ENCODE data around the gene EML6.

Gene EML6

DNA sequence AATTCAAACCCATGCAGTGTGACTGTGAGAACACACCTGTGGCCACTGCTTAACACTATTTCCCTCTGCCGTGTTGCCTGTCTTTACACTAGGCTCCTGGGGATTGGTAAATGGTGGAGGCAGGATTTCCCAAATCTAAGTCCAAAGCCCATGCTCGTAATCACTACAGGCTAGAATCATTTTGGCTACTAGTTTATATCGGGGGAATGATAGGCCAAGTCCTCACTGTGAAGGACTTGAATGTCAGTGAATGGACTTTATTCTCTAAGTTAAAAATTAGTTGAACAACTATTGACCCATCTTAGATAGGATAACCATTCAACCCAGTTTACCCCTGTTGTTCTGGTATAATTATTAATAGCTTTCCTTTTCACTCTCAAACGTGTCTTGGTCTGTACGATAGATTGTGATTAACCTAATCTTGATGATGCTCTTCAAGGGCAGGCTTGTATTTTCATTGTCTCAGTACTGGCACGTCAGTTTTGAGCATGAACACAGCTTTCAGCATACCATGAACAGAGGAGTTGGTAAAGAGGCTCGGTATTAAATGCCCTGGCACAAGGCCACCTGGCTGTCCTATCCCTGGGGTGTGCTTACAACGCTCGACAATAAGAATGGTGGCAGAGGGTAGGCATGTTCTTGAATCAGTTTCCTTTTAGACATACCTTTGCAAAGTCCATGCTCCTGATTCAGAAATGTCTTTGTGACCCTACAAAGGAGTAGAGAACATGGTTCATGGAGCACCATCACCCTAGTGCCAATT lies 177.9 kb downstream of the EML6 start:
- TF ChIP-seq Cebpa-rat (IDR thresholded peaks at IDR 0.05), result no peak
- Histone ChIP-seq H3K27ac (no peak overlapping the region), H4K20me1 (no peaks in the 10 kb centered on the region)

DNA sequence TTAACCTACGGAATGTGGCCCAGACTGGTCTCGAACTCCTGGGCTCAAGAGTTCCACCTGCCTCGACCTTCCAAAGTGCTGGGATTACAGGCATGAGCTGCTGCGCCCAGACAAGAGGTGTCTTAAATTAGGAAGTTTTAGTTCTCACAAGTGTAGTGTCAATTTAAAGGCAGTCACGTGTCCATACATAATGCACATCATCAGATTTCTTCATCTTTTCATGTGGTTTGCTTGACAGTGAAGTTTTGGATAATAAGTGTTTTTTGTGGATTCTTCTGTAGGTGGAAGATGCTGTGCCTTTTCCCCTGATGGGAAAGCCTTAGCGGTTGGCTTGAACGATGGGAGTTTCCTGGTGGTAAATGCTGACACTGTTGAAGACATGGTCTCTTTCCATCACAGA lies 179.3 kb downstream of the EML6 start:
- H3K27me3 ChIP-seq, result no peaks in the 10 kb centered on the region
- H3K9me3 ChIP-seq, result no peaks in the 10 kb centered on the region
- H3K4me2 ChIP-seq, result no peak overlapping the region
- no peak overlapping the region for H3K27ac ChIP-seq
- H4K20me1 ChIP-seq, result no peaks in the 10 kb centered on the region
- no peaks in the 10 kb centered on the region for H3K36me3 ChIP-seq
- no peak for TF ChIP-seq Cebpa-rat (IDR thresholded peaks at IDR 0.05)
- no peak overlapping the region for H3K4me3 ChIP-seq
- no peaks in the 10 kb centered on the region for H3K4me1 ChIP-seq
- H3K9ac ChIP-seq, result no peak overlapping the region

More for the DNA sequence above, 177.9 kb downstream of the EML6 start:
- H3K4me3 ChIP-seq, result no peak overlapping the region
- H3K36me3 ChIP-seq, result no peaks in the 10 kb centered on the region
- H3K4me2 ChIP-seq, result no peak overlapping the region
- H3K9ac ChIP-seq, result no peak overlapping the region
- no peaks in the 10 kb centered on the region for H3K27me3 ChIP-seq
- no peaks in the 10 kb centered on the region for H3K9me3 ChIP-seq
- H3K4me1 ChIP-seq, result no peaks in the 10 kb centered on the region

DNA sequence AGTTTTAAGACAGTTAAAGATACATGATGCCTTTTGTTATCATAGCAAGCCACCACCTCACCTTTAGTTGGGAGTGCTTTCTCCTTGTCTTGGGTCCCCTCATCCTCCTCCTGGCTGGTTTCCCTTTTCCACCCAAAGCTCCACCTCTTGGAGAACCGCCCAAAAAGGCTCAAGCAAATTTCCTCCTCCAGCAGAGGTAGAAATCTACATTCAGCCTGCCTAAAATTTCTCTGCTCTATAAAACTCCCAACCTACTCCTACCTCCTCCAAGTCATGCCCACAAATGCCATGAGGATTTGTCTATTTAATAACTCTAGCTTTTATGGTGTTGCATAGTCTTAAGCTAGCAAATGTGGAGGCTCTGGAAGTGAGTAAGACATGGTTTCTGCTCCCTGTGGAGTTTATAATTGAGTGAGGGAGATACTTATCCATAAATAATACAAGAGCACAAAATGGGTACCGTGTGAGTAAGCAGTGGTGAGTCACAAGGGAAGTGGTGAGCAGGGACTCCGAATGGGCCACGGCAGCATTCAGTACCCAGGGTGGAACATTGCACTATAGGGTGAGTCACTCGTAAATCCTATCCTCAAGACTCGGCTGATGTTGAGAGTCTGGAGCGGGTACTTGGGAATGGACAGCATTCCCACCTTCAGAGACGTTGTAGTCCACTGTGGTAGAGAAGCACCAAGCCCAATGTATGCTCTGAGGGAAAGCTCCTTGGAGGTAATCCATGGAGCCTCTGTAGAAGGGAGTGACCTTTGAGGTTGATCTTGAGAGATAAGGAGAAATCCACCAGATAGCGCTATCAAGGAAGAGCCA lies 180.5 kb downstream of the EML6 start:
- H3K4me1 ChIP-seq, result no peaks in the 10 kb centered on the region
- no peak overlapping the region for H3K27ac ChIP-seq
- H3K27me3 ChIP-seq, result no peaks in the 10 kb centered on the region
- H4K20me1 ChIP-seq, result no peaks in the 10 kb centered on the region
- H3K9ac ChIP-seq, result no peak overlapping the region
- H3K9me3 ChIP-seq, result no peaks in the 10 kb centered on the region
- no peaks in the 10 kb centered on the region for H3K36me3 ChIP-seq
- TF ChIP-seq Cebpa-rat (IDR thresholded peaks at IDR 0.05), result no peak
- H3K4me2 ChIP-seq, result no peak overlapping the region
- H3K4me3 ChIP-seq, result no peak overlapping the region

DNA sequence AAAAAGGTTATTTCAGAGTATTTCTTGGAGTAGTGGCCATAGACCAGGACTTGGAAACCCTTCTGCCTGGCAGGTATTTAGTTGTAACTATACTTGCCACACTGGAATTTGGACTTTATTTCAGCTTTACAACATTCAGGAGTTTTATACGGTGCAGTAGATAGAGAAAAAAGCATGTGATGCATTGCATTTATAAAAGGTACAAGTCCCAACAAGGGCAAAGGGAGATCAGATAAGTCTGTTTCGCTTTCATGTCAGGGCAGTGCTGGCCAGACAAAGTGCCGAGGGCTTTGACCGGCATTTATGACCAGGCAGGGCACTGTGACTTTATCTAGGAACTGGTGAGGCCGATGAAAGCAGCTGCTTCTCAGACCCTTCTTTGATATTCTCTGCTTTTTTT lies 181.4 kb downstream of the EML6 start:
- H3K27me3 ChIP-seq, result no peaks in the 10 kb centered on the region
- H3K36me3 ChIP-seq, result no peaks in the 10 kb centered on the region
- no peaks in the 10 kb centered on the region for H4K20me1 ChIP-seq
- H3K9me3 ChIP-seq, result no peaks in the 10 kb centered on the region
- H3K9ac ChIP-seq, result no peak overlapping the region
- H3K4me2 ChIP-seq, result no peak overlapping the region
- H3K4me3 ChIP-seq, result no peak overlapping the region
- no peak for TF ChIP-seq Cebpa-rat (IDR thresholded peaks at IDR 0.05)
- H3K4me1 ChIP-seq, result no peaks in the 10 kb centered on the region
- H3K27ac ChIP-seq, result no peak overlapping the region

DNA sequence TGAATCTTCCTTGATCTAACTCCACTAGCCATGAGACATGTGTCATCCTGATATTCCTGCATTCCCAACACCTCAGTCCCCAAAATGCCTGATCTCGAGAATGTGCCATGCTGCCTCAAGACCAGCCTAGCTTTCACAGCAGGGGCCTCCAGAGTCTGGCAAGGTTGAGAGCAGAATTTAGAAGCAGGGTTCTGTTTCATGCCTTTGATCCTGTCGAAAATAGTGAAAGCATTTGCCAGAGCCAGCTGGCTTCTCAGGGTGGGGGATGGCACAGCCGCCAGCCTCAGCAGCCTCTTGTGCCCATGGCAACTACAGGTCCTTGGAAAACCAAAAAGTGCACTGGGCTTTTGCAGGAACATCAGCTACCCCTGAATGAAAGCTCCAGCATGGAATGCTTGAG lies 183.3 kb downstream of the EML6 start:
- H3K27ac ChIP-seq, result no peak overlapping the region
- H3K36me3 ChIP-seq, result no peaks in the 10 kb centered on the region
- H3K9ac ChIP-seq, result no peak overlapping the region
- no peaks in the 10 kb centered on the region for H4K20me1 ChIP-seq
- H3K9me3 ChIP-seq, result no peaks in the 10 kb centered on the region
- no peak overlapping the region for H3K4me2 ChIP-seq
- H3K27me3 ChIP-seq, result no peaks in the 10 kb centered on the region
- no peaks in the 10 kb centered on the region for H3K4me1 ChIP-seq
- TF ChIP-seq Cebpa-rat (IDR thresholded peaks at IDR 0.05), result no peak
- no peak overlapping the region for H3K4me3 ChIP-seq

DNA sequence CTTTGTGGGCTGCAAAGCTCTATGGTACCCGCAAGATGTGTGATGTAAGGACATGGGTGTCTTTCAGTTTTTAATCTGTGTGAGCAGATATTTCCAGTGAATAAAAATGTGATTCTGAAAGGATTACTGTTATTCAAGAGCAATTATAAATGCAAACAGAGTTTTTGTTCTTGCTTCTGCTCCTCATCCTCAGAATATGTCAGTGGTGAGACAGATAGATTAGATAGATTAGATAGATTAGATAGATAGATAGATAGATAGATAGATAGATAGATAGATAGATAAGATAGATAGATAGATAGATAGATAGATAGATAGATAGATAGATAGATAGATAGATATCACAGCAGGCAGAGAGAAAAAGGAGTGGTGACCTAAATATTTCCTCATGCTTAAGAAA lies 184.2 kb downstream of the EML6 start:
- no peaks in the 10 kb centered on the region for H3K9me3 ChIP-seq
- H4K20me1 ChIP-seq, result no peaks in the 10 kb centered on the region
- no peak for TF ChIP-seq Cebpa-rat (IDR thresholded peaks at IDR 0.05)
- H3K4me3 ChIP-seq, result no peak overlapping the region
- H3K4me1 ChIP-seq, result no peaks in the 10 kb centered on the region
- H3K36me3 ChIP-seq, result no peaks in the 10 kb centered on the region
- H3K27me3 ChIP-seq, result no peaks in the 10 kb centered on the region
- no peak overlapping the region for H3K27ac ChIP-seq
- no peak overlapping the region for H3K4me2 ChIP-seq
- H3K9ac ChIP-seq, result no peak overlapping the region

DNA sequence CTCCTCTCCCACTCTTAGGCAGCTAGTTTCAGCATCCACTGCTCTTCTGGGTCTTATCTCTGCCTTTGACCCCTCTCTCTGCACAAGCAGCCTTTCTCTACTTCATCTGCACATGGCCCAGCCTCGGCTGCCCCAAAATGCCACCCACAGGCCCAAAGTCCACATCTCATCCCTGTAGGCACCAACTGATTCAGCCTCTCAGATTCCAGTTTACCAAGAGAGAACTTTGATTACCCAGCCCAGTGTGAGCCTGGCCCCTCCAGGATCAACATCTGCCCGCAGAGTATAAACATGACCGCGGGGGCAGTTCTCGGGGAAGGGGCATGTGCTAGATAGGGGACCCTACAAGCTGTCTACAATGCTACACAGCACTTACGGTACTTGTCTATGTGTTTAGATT lies 185.1 kb downstream of the EML6 start:
- no peaks in the 10 kb centered on the region for H3K27me3 ChIP-seq
- H3K4me2 ChIP-seq, result no peak overlapping the region
- H3K9me3 ChIP-seq, result no peaks in the 10 kb centered on the region
- no peaks in the 10 kb centered on the region for H3K36me3 ChIP-seq
- TF ChIP-seq Cebpa-rat (IDR thresholded peaks at IDR 0.05), result no peak
- no peak overlapping the region for H3K4me3 ChIP-seq
- H3K9ac ChIP-seq, result no peak overlapping the region
- no peaks in the 10 kb centered on the region for H3K4me1 ChIP-seq
- H3K27ac ChIP-seq, result no peak overlapping the region
- H4K20me1 ChIP-seq, result no peaks in the 10 kb centered on the region

DNA sequence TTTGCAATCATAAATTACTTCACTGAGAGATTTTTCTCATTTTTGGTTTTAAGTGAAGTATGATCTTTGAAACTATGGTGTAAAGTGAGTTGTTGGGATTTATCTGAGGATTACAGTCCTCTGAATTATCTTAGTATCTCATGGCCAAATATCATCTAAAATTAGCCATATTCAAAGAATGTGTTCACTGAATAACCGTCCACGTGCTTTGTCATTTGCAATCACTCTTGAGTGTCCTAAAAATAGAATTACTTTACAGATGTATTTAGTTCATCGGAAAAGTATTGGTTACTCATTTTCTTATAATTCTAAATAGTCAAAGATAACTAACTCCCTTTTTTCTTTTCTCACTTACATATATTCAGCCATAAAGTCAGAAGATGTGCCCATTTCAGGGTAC lies 185.5 kb downstream of the EML6 start:
- Histone ChIP-seq H3K9me3 (no peaks in the 10 kb centered on the region), H3K9ac (no peak overlapping the region), H4K20me1 (no peaks in the 10 kb centered on the region), H3K4me2 (no peak overlapping the region), H3K36me3 (no peaks in the 10 kb centered on the region), H3K4me1 (no peaks in the 10 kb centered on the region), H3K4me3 (no peak overlapping the region), H3K27ac (no peak overlapping the region), H3K27me3 (no peaks in the 10 kb centered on the region)
- TF ChIP-seq Cebpa-rat (IDR thresholded peaks at IDR 0.05), result no peak

DNA sequence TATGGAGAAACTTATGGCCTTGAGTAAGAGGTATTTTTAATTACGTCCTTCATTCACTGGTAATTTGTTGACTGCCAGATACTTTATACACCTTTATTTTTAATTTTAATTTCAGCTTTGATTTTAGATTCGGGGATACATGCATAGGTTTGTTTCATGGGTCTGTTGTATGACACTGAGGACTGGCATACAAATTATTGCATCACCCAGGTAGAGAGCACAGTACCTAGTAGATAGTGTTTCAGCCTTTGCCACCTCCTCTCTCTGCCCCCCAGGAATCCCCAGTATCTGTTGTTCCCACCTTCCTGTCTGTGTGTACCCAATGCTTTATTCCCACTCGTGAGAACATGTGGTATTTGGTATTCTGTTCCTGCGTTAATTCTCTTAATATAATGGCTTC lies 188.8 kb downstream of the EML6 start:
- Histone ChIP-seq H3K27ac (no peak overlapping the region), H3K27me3 (no peaks in the 10 kb centered on the region), H3K9me3 (no peaks in the 10 kb centered on the region), H3K9ac (no peak overlapping the region), H3K36me3 (no peaks in the 10 kb centered on the region), H3K4me1 (no peaks in the 10 kb centered on the region), H3K4me2 (no peak overlapping the region), H4K20me1 (no peaks in the 10 kb centered on the region), H3K4me3 (no peak overlapping the region)
- no peak for TF ChIP-seq Cebpa-rat (IDR thresholded peaks at IDR 0.05)

DNA sequence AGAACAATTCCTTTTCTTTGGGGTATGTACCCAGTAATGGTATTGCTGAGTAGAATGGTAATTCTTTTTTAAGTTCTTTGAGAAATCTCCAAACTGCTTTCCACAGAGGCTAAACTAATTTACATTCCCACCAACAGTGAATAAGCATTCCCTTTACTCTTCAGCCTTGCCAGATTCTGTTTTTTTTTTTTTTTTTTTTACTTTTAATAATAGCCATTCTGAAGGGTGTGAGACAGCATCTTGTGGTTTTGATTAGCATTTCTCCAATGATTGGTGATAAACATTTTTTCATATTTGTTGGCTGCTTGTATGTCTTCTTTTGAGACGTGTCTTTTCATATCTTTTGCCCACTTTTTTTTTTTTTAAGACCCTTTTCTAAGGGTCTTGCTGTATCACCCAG lies 189.4 kb downstream of the EML6 start:
- H3K36me3 ChIP-seq, result no peaks in the 10 kb centered on the region
- no peak overlapping the region for H3K4me3 ChIP-seq
- no peaks in the 10 kb centered on the region for H3K4me1 ChIP-seq
- no peaks in the 10 kb centered on the region for H3K27me3 ChIP-seq
- H3K4me2 ChIP-seq, result no peak overlapping the region
- TF ChIP-seq Cebpa-rat (IDR thresholded peaks at IDR 0.05), result no peak
- H3K9me3 ChIP-seq, result no peaks in the 10 kb centered on the region
- no peaks in the 10 kb centered on the region for H4K20me1 ChIP-seq
- no peak overlapping the region for H3K9ac ChIP-seq
- H3K27ac ChIP-seq, result no peak overlapping the region

Measured in BLaER1 (cell line).